Measurements from ENCODE around the gene EFCC1. TPM values are rescaled to one million over a fixed set of nuclear protein-coding genes. Genes with fewer than 3 reads are reported as not detected.
"Not testable (repeated sequence)": the region's sequence is repeated elsewhere in the genome, so short reads cannot be mapped to it uniquely, and the experiment has no call there.

EFCC1 gene
- total RNA-seq, 1 experiment from 2014 or later, result not detected

- no peak for DNase-seq (ENCODE audit: low read depth)
These were observed 50.8 kb downstream of the EFCC1 start for GRCh38 chr3:129051871-129052340.

GRCh38 chr3:129052675-129053074, 51.6 kb downstream of the EFCC1 start:
- no peak for DNase-seq (ENCODE audit: low read depth)

GRCh38 chr3:129054605-129055104, 53.6 kb downstream of the EFCC1 start:
- DNase-seq (ENCODE audit: low read depth), result no peak

- DNase-seq (ENCODE audit: low read depth), result no peak
These were observed 55.5 kb downstream of the EFCC1 start for GRCh38 chr3:129056451-129057173.

GRCh38 chr3:129057249-129057648, 56.1 kb downstream of the EFCC1 start:
- no peak for DNase-seq (ENCODE audit: low read depth)

- no peak for DNase-seq (ENCODE audit: low read depth)
These were observed 57.5 kb downstream of the EFCC1 start for GRCh38 chr3:129058441-129059200.

GRCh38 chr3:129059311-129059958, 58.3 kb downstream of the EFCC1 start:
- DNase-seq (ENCODE audit: low read depth), result no peak

GRCh38 chr3:129060276-129061022, 59.3 kb downstream of the EFCC1 start, which contains the start of gene GP9:
TSS of gene GP9 (plus strand) at chr3:129060779. CDS start at chr3:129061740, 961 bp downstream.
- DNase-seq (ENCODE audit: low read depth), result no peak

GRCh38 chr3:129061023-129061887, 60.2 kb downstream of the EFCC1 start:
- DNase-seq (ENCODE audit: low read depth), result no peak

- no peak for DNase-seq (ENCODE audit: low read depth)
These were observed 61.1 kb downstream of the EFCC1 start for GRCh38 chr3:129061888-129062834.

- no peak for DNase-seq (ENCODE audit: low read depth)
These were observed 62.1 kb downstream of the EFCC1 start for GRCh38 chr3:129063091-129063640.

- no peak for DNase-seq (ENCODE audit: low read depth)
These were observed 62.9 kb downstream of the EFCC1 start for GRCh38 chr3:129063841-129064482.

GRCh38 chr3:129065016-129065719, 64.1 kb downstream of the EFCC1 start:
- DNase-seq (ENCODE audit: low read depth), result no peak

GRCh38 chr3:129065720-129066073, 64.6 kb downstream of the EFCC1 start:
- no peak for DNase-seq (ENCODE audit: low read depth)

GRCh38 chr3:129067719-129068118, 66.6 kb downstream of the EFCC1 start:
- not testable (repeated sequence) for DNase-seq (ENCODE audit: low read depth)

- DNase-seq (ENCODE audit: low read depth), result no peak
These were observed 67.3 kb downstream of the EFCC1 start for GRCh38 chr3:129068291-129068886.

All from HT1080 (cell line).